Spleen (tissue), 11 donors: Measurements from ENCODE around the gene FAM83B. TPM values are rescaled to one million over a fixed set of nuclear protein-coding genes. Genes with fewer than 3 reads are reported as not detected.

Source experiments
- DNase-seq: peaks from one replicate; pipeline ENCODE4 v3.0.0-alpha.2; 2020
- H3K27ac ChIP-seq, 8 donors: fragments of 200-600 bp; sonication (generic) in 7 of 8; 1 replicate in 4 of 8; 2 replicates in 4 of 8; pipeline versions ENCODE4 v1.5.0 to v1.8.0; 2016 to 2021; ENCODE audit warnings: inconsistent platforms in 4 of 8, mild to moderate bottlenecking in 4 of 8, moderate library complexity in 1 of 8
- H3K27me3 ChIP-seq, 7 donors: fragments of 200-600 bp; sonication (generic) in 6 of 7; replicated peaks in 1 of 7; 1 replicate in 4 of 7; 2 replicates in 3 of 7; pipeline versions ENCODE4 v1.5.0 to v1.8.0; 2016 to 2021; ENCODE audit warnings: inconsistent platforms in 3 of 7, mild to moderate bottlenecking in 1 of 7
- H3K36me3 ChIP-seq, 6 donors: fragments of 200-600 bp; sonication (generic) in 5 of 6; 1 replicate in 4 of 6; 2 replicates in 2 of 6; pipeline versions ENCODE4 v1.5.0 to v1.8.0; 2016 to 2021; ENCODE audit warnings: inconsistent platforms in 2 of 6
- H3K4me1 ChIP-seq, 6 donors: fragments of 200-600 bp; sonication (generic) in 5 of 6; 1 replicate in 3 of 6; 2 replicates in 3 of 6; pipeline versions ENCODE4 v1.5.0 to v1.8.0; 2016 to 2021; ENCODE audit warnings: inconsistent platforms in 3 of 6
- H3K4me3 ChIP-seq, 8 donors: fragments of 200-600 bp; sonication (generic) in 7 of 8; 1 replicate in 4 of 8; 2 replicates in 4 of 8; pipeline versions ENCODE4 v1.5.0 to v1.8.0; 2016 to 2021; ENCODE audit warnings: inconsistent platforms in 4 of 8, mild to moderate bottlenecking in 4 of 8, moderate library complexity in 2 of 8
- H3K9me3 ChIP-seq, 8 donors: fragments of 200-600 bp; sonication (generic) in 7 of 8; 1 replicate in 4 of 8; 2 replicates in 4 of 8; pipeline versions ENCODE4 v1.5.0 to v1.8.0; 2016 to 2021; ENCODE audit warnings: inconsistent platforms in 4 of 8
- POLR2A ChIP-seq, 3 donors: fragments of 450-650 bp; IDR thresholded peaks; one replicate each; pipeline ENCODE4 v1.5.1; 2017; ENCODE audit warnings: antibody characterized with exemption in 3 of 3, mild to moderate bottlenecking in 1 of 3
- POLR2AphosphoS5 ChIP-seq, 3 donors: sonication (generic); formaldehyde crosslinking; IDR thresholded peaks; one replicate each; pipeline ENCODE4 v1.5.1; 2017; ENCODE audit warnings: antibody characterized with exemption in 3 of 3
- WGBS, 5 donors: extraction: QIAGEN DNeasy Blood & Tissue Kit in 3 of 5; methylation state at CpG; one replicate each; pipeline versions ENCODE4 v1.1.5 to v1.1.7; 2013 to 2018; 5-methylcytosine and 5-hydroxymethylcytosine counted together
- intact Hi-C: fragments of 100-400 bp; cut with DNase I; formaldehyde crosslinking; loops from one replicate; pipeline ENCODE4 v1.15.0; 2023; ENCODE audit warnings: low total_unique reads
- polyA plus RNA-seq, 3 donors: library from polyadenylated mRNA; stranded (reverse); fragments of 200-250 nt; gene quantifications; one replicate each; pipeline ENCODE4 v1.2.1, GENCODE V29; 2013
- total RNA-seq, 7 donors: library from RNA; depleted of rRNA in 3 of 7; stranded (reverse); fragments of >200 nt in 3 of 7; fragmentation: NEBNext Ultra II Directional in 4 of 7; extraction: Animal tissue kit (Norgen Biotek cat#: 25700) in 4 of 7; gene quantifications; one replicate each; pipeline versions ENCODE4 v1.1.0 to v1.2.1, GENCODE V29; 2016 to 2021
- TF ChIP-seq, protein P1 (sequence below), 11 experiments: fragments of 200-600 bp in 7 of 11; fragments of 450-650 bp in 4 of 11; sonication (generic) in 4 of 11; IDR thresholded peaks in 8 of 11; conservative IDR thresholded peaks in 3 of 11; 1 replicate in 7 of 11; 2 replicates in 4 of 11; pipeline versions ENCODE4 v1.4.0 to v1.8.0; 2016 to 2021; ENCODE audit warnings: antibody characterized with exemption in 11 of 11, inconsistent platforms in 4 of 11, mild to moderate bottlenecking in 1 of 11
- donor health status: healthy with polysubstance abuse.
- donor health status: DM: no; HTN: no; CAD: no; lungs with moderate emphysema.
- donor health status: DM: no; HTN: no; CAD: no.
- donor health status: Bipolar disorder and iron deficiency.
- donor health status: healthy.
- donor health status: DM: no; HTN: no; CAD: no.
- donor health status: DM: yes; HTN: yes; CAD: no.

Gene FAM83B
- total and polyA plus RNA-seq, 10 donors: not detected

DNA sequence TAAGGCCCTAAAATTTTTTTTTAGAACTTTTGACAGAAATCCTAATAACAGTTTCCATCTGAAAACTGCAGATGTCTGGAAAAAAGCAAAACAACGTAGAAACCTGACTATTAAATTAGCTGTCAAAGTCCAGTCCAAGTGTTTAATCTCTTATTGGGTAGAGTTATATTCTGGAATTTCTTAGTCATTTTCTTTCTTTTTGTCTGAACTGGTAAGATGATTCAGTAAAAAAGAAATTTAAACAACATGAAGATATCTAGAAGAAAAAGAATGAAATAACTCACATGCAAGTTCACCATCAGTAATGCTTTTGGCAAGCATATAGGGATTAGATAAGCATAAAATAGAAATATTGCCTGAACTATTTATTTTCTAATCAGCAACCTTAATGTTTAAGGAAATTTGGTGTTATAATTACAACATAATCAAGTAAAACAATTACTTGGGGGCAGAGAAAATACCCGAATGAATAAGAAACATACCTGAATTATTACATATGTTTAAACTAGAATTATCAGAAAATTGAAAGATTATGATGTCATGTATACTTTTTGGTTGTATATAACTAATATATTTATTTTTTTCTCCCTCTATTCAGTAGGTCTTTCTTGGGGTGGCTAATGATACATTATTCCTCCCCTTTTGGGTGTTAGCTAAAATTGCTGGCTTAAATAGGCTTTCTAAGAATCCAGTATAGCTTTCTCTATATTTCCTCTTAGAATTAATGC lies 51.1 kb downstream of the FAM83B start:
- intact Hi-C loops: no loop called here
- WGBS, 5 donors: 68 to 82% (median 77%) methylated on average over 2 of the region's 2 CpGs
- no peaks in the 10 kb centered on the region for H3K9me3 ChIP-seq
- H3K4me1 ChIP-seq: no peaks in the 10 kb centered on the region
- H3K36me3 ChIP-seq: no peaks in the 10 kb centered on the region
- DNase-seq: no peak
- H3K27me3 ChIP-seq: no peaks in the 10 kb centered on the region
- H3K4me3 ChIP-seq: no peak overlapping the region
- TF ChIP-seq, protein P1, sequence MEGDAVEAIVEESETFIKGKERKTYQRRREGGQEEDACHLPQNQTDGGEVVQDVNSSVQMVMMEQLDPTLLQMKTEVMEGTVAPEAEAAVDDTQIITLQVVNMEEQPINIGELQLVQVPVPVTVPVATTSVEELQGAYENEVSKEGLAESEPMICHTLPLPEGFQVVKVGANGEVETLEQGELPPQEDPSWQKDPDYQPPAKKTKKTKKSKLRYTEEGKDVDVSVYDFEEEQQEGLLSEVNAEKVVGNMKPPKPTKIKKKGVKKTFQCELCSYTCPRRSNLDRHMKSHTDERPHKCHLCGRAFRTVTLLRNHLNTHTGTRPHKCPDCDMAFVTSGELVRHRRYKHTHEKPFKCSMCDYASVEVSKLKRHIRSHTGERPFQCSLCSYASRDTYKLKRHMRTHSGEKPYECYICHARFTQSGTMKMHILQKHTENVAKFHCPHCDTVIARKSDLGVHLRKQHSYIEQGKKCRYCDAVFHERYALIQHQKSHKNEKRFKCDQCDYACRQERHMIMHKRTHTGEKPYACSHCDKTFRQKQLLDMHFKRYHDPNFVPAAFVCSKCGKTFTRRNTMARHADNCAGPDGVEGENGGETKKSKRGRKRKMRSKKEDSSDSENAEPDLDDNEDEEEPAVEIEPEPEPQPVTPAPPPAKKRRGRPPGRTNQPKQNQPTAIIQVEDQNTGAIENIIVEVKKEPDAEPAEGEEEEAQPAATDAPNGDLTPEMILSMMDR (IDR thresholded peaks at IDR 0.05 in 8 of 11, conservative IDR thresholded peaks at IDR 0.05 in 3 of 11): no peak
- no peak for TF ChIP-seq POLR2A (IDR thresholded peaks at IDR 0.05)
- TF ChIP-seq POLR2AphosphoS5 (IDR thresholded peaks at IDR 0.05): no peak
- no peak overlapping the region for H3K27ac ChIP-seq

DNA sequence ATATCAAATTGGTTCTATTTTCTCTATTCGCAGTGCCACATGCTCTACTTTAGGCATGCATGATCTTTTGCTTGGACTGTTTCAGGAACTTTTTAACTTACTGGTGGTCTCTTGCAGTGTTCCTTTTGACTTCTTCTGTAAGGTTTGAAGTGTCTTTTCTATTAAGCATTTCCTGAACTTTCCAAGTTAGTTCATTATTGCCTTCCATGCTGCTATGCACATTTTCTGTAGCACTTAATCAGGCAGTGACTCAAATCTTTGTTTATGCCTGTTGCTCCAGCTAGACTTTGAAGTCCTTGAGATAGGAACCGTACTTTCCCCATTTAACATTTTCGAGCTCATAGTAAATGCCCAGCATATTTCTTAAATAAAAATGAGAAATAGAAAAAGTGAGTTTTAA lies 52.2 kb downstream of the FAM83B start:
- WGBS, 5 donors: 80 to 92% (median 87%) methylated on average over 3 of the region's 3 CpGs

DNA sequence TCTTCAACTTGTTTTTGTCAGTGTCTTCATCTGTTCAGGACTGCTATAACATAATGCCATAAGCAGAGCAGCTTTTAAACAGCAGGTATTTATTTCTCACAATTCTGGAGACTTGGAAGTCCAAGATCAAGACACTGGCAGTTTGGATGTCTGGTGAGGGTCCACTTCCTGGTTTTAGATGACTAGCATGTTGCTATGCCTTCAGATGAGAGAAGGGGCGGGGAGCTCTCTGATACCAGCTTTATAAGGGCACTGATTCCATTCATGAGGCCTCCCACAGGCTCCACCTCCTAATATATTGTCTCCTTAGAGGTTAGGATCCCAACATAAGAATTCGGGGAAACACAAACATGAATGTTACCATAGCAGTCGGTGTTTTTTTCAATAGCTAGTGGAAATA lies 52.9 kb downstream of the FAM83B start:
- TF ChIP-seq POLR2AphosphoS5 (IDR thresholded peaks at IDR 0.05): no peak
- no peak for TF ChIP-seq POLR2A (IDR thresholded peaks at IDR 0.05)
- TF ChIP-seq, protein P1 (IDR thresholded peaks at IDR 0.05 in 8 of 11, conservative IDR thresholded peaks at IDR 0.05 in 3 of 11): no peak
- 80 to 91% (median 85%) methylated on average over 3 of the region's 3 CpGs for WGBS, 5 donors
- Histone ChIP-seq H3K4me3 (no peak overlapping the region), H3K36me3 (no peaks in the 10 kb centered on the region), H3K27me3 (no peaks in the 10 kb centered on the region), H3K9me3 (no peaks in the 10 kb centered on the region), H3K4me1 (no peaks in the 10 kb centered on the region), H3K27ac (no peak overlapping the region)
- DNase-seq: no peak
- intact Hi-C loops: no loop called here

More for the DNA sequence above, 52.2 kb downstream of the FAM83B start:
- intact Hi-C loops: no loop called here
- H3K4me1 ChIP-seq: no peaks in the 10 kb centered on the region
- H3K36me3 ChIP-seq: no peaks in the 10 kb centered on the region
- H3K4me3 ChIP-seq: no peak overlapping the region
- no peak overlapping the region for H3K27ac ChIP-seq
- H3K27me3 ChIP-seq: no peaks in the 10 kb centered on the region
- no peak for TF ChIP-seq POLR2AphosphoS5 (IDR thresholded peaks at IDR 0.05)
- TF ChIP-seq, protein P1 (IDR thresholded peaks at IDR 0.05 in 8 of 11, conservative IDR thresholded peaks at IDR 0.05 in 3 of 11): no peak
- TF ChIP-seq POLR2A (IDR thresholded peaks at IDR 0.05): no peak
- DNase-seq: no peak
- no peaks in the 10 kb centered on the region for H3K9me3 ChIP-seq

DNA sequence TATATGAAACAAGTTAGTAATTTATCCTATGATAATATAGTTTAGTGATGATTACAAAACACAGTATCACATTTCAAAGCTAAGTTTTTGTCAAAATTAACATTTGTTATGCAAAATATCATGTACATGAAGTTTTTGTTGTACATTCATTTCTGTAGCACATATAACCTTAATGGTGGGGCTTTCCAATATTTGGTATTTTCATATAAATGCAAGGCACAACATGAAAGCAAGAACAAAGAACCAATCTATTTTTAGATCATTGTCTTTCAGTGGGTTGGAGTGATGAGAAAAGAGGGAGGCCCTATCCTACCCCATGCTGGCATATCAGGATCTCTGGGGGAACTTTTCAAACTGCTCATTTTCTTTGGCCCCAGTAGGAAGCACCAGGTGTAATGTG lies 53.4 kb downstream of the FAM83B start:
- Histone ChIP-seq H3K27ac (no peak overlapping the region), H3K4me1 (no peaks in the 10 kb centered on the region), H3K9me3 (no peaks in the 10 kb centered on the region), H3K36me3 (no peaks in the 10 kb centered on the region), H3K4me3 (no peak overlapping the region), H3K27me3 (no peaks in the 10 kb centered on the region)
- intact Hi-C loops: no loop called here
- TF ChIP-seq, protein P1 (IDR thresholded peaks at IDR 0.05 in 8 of 11, conservative IDR thresholded peaks at IDR 0.05 in 3 of 11): no peak
- TF ChIP-seq POLR2AphosphoS5 (IDR thresholded peaks at IDR 0.05) (no peak), POLR2A (IDR thresholded peaks at IDR 0.05) (no peak)
- DNase-seq: no peak
